GM12892 (cell line): ENCODE results near the gene CLEC2B.

Experiments
- DNase-seq: peaks from one replicate; pipeline ENCODE4 v3.0.0; 2011; ENCODE audit not compliant: insufficient read length
- FAIRE-seq: peaks from 2 replicates; lab custom pipeline; 2011; peaks lifted over from hg19 to GRCh38; lab: Jason Lieb, UNC
- POLR2A ChIP-seq: IDR thresholded peaks from 2 replicates; pipeline ENCODE4 v1.6.1; 2011; ENCODE audit warnings: low read depth, low read length, control low read depth
- POLR2AphosphoS5 ChIP-seq: IDR thresholded peaks from 2 replicates; pipeline ENCODE4 v1.6.1; 2011; ENCODE audit warnings: low read depth, low read length, control low read depth
- TAF1 ChIP-seq: IDR thresholded peaks from 2 replicates; pipeline ENCODE4 v1.6.1; 2011; ENCODE audit warnings: low read depth, mild to moderate bottlenecking, control low read depth, low read length, borderline replicate concordance

CLEC2B gene

GRCh38 chr12:9867531-9867930, 1.6 kb downstream of the CLEC2B start:
- DNase-seq (no peak), FAIRE-seq (peak; percentile 44)
- TF ChIP-seq POLR2A (no peak), TAF1 (no peak), POLR2AphosphoS5 (no peak)

GRCh38 chr12:9866860-9867269, 2.3 kb downstream of the CLEC2B start:
- peak; percentile 48 for FAIRE-seq
- TF ChIP-seq TAF1: no peak
- TF ChIP-seq POLR2AphosphoS5: no peak
- no peak for TF ChIP-seq POLR2A
- DNase-seq: no peak

GRCh38 chr12:9864913-9865675, 4.1 kb downstream of the CLEC2B start:
- FAIRE-seq (no peak), DNase-seq (no peak)
- TF ChIP-seq POLR2A (no peak), POLR2AphosphoS5 (no peak), TAF1 (no peak)

GRCh38 chr12:9858135-9858534, 11.0 kb downstream of the CLEC2B start:
- DNase-seq (no peak), FAIRE-seq (no peak)
- no peak for TF ChIP-seq TAF1

GRCh38 chr12:9856894-9857293, 12.3 kb downstream of the CLEC2B start:
- TF ChIP-seq POLR2AphosphoS5 (no peak), TAF1 (no peak), POLR2A (no peak)
- FAIRE-seq (no peak), DNase-seq (no peak)

GRCh38 chr12:9856151-9856550, 13.0 kb downstream of the CLEC2B start:
- no peak for TF ChIP-seq POLR2A
- TF ChIP-seq POLR2AphosphoS5: no peak
- no peak for TF ChIP-seq TAF1
- FAIRE-seq (no peak), DNase-seq (no peak)

- FAIRE-seq (no peak), DNase-seq (no peak)
- TF ChIP-seq TAF1: no peak
- no peak for TF ChIP-seq POLR2A
- no peak for TF ChIP-seq POLR2AphosphoS5
Observed at GRCh38 chr12:9851927-9852326, 17.2 kb downstream of the CLEC2B start.

GRCh38 chr12:9851050-9851449, 18.1 kb downstream of the CLEC2B start:
- FAIRE-seq: no peak
- DNase-seq: no peak
- TF ChIP-seq POLR2AphosphoS5 (no peak), POLR2A (no peak), TAF1 (no peak)

- DNase-seq: no peak
- no peak for FAIRE-seq
- TF ChIP-seq POLR2A (no peak), TAF1 (no peak), POLR2AphosphoS5 (no peak)
Observed at GRCh38 chr12:9848899-9849298, 20.3 kb downstream of the CLEC2B start.

GRCh38 chr12:9843407-9843806, 25.7 kb downstream of the CLEC2B start:
- DNase-seq: no peak
- FAIRE-seq: no peak
- TF ChIP-seq POLR2AphosphoS5: no peak
- TF ChIP-seq TAF1: no peak
- TF ChIP-seq POLR2A: no peak

GRCh38 chr12:9831720-9832119, 37.4 kb downstream of the CLEC2B start:
- no peak for DNase-seq
- FAIRE-seq: no peak
- TF ChIP-seq POLR2A (no peak), POLR2AphosphoS5 (no peak), TAF1 (no peak)

- TF ChIP-seq TAF1 (no peak), POLR2AphosphoS5 (no peak), POLR2A (no peak)
- no peak for FAIRE-seq
- no peak for DNase-seq
Observed at GRCh38 chr12:9829982-9830381, 39.2 kb downstream of the CLEC2B start.
